Activated naive CD8-positive, alpha-beta T cell treated with anti-CD3 and anti-CD28 coated beads, Interleukin-2, amount 50 U/mL, for 24 hours (primary cell): Measurements from ENCODE around the gene APEH.
A peak's percentile ranks its signal among the peaks of the same experiment; 100 is the strongest.

Experiments used
- ATAC-seq: fragments of 150-1000 bp; cut with Tn5 transposase; one replicate; pipeline ENCODE4 v1.10.0; 2021
- DNase-seq: peaks from one replicate; pipeline ENCODE4 v3.0.0; 2021
- H3K27ac Mint-ChIP-seq: one replicate; pipeline ENCODE4 v1.8.0; 2021; ENCODE audit warnings: mild to moderate bottlenecking, mixed read lengths
- H3K27me3 Mint-ChIP-seq: one replicate; pipeline ENCODE4 v1.8.0; 2021; ENCODE audit warnings: mixed read lengths
- H3K36me3 Mint-ChIP-seq: one replicate; pipeline ENCODE4 v1.8.0; 2021; ENCODE audit warnings: low read depth, mixed read lengths
- H3K4me1 Mint-ChIP-seq: one replicate; pipeline ENCODE4 v1.8.0; 2021; ENCODE audit warnings: mixed read lengths
- H3K4me3 Mint-ChIP-seq: one replicate; pipeline ENCODE4 v1.8.0; 2021; ENCODE audit warnings: mild to moderate bottlenecking, moderate library complexity, mixed read lengths
- H3K9me3 Mint-ChIP-seq: one replicate; pipeline ENCODE4 v1.8.0; 2021; ENCODE audit warnings: mixed read lengths

APEH gene

GRCh38 chr3:49701388-49702077, 27.4 kb downstream of the APEH start:
- H3K27me3 Mint-ChIP-seq: no peaks in the 10 kb centered on the region
- no peak for DNase-seq
- H3K27ac Mint-ChIP-seq: no peak overlapping the region
- H3K36me3 Mint-ChIP-seq: peaks cover 6% of the 10 kb centered on the region
- no peaks in the 10 kb centered on the region for H3K4me1 Mint-ChIP-seq
- no peaks in the 10 kb centered on the region for H3K9me3 Mint-ChIP-seq
- H3K4me3 Mint-ChIP-seq: no peak overlapping the region
- no peak for ATAC-seq

- peaks cover 6% of the 10 kb centered on the region for H3K36me3 Mint-ChIP-seq
- no peak for DNase-seq
- no peaks in the 10 kb centered on the region for H3K27me3 Mint-ChIP-seq
- H3K4me1 Mint-ChIP-seq: no peaks in the 10 kb centered on the region
- H3K9me3 Mint-ChIP-seq: no peaks in the 10 kb centered on the region
- no peak overlapping the region for H3K4me3 Mint-ChIP-seq
- ATAC-seq: no peak
- H3K27ac Mint-ChIP-seq: no peak overlapping the region
Measured at GRCh38 chr3:49702672-49703071, 28.5 kb downstream of the APEH start.

DNA sequence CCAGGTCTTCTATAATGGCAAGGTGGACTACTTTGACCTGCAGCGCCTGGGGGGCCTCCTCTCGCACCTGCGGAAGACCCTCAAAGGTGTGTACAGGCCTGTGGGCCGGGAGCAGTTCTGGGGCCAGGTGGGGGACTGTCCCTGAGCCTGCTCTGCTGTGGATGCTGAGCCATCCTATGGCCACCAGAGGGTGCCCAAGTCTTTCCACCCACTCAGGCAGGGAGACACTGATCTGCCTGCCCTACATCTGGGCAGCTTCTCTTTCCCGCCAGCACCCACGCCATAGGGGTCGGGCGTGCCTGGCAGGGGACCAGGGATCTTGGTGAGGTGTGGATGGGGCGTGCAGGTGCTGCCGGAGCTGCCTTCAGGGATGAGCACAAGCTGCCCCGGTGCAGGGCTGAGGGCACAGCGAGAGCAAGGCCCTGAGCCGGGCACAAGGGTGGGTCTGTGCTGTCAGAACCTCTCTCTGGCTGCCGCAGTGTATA, 29.3 kb downstream of the APEH start:
- no peaks in the 10 kb centered on the region for H3K9me3 Mint-ChIP-seq
- H3K4me1 Mint-ChIP-seq: no peaks in the 10 kb centered on the region
- DNase-seq: peak; percentile 64
- no peaks in the 10 kb centered on the region for H3K27me3 Mint-ChIP-seq
- H3K27ac Mint-ChIP-seq: no peak overlapping the region
- peaks cover 6% of the 10 kb centered on the region for H3K36me3 Mint-ChIP-seq
- ATAC-seq: peak; percentile 86
- H3K4me3 Mint-ChIP-seq: no peak overlapping the region

GRCh38 chr3:49703956-49704355, 29.8 kb downstream of the APEH start:
- Mint-ChIP-seq H3K4me1 (no peaks in the 10 kb centered on the region), H3K4me3 (no peak overlapping the region), H3K36me3 (peaks cover 6% of the 10 kb centered on the region), H3K9me3 (no peaks in the 10 kb centered on the region), H3K27ac (no peak overlapping the region), H3K27me3 (no peaks in the 10 kb centered on the region)
- DNase-seq (no peak), ATAC-seq (no peak)

GRCh38 chr3:49704629-49705028, 30.5 kb downstream of the APEH start:
- ATAC-seq (no peak), DNase-seq (no peak)
- no peaks in the 10 kb centered on the region for H3K4me1 Mint-ChIP-seq
- no peaks in the 10 kb centered on the region for H3K9me3 Mint-ChIP-seq
- H3K36me3 Mint-ChIP-seq: peaks cover 6% of the 10 kb centered on the region
- H3K27me3 Mint-ChIP-seq: no peaks in the 10 kb centered on the region
- H3K4me3 Mint-ChIP-seq: no peak overlapping the region
- H3K27ac Mint-ChIP-seq: no peak overlapping the region

DNA sequence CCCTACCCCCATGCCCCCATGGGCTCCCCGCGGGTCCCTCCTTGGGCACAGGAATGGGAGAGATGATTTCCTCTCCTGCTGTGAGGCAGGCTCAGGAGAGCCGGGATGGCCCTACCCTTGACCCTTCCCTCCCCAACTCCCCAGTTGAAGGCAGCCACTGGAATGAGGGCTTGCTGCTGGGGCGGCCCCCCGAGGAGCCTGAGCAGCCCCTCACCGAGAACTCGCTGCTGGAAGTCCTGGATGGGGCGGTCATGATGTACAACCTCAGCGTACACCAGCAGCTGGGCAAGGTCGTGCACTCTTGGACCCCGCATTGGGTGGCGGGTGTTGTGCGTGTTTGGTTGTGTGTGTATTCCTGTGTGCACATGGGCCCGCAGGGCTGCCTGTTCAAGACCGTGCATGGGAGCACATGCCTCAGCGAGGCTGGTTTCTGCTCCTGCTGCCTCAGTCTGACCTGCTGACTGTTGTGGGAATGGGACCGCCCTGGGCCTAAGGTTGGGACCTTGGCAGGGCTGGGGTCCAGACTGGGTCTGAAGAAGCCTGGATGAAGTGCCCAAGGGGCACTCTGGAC, 31.3 kb downstream of the APEH start:
- H3K27me3 Mint-ChIP-seq: no peaks in the 10 kb centered on the region
- DNase-seq (no peak), ATAC-seq (no peak)
- H3K27ac Mint-ChIP-seq: no peak overlapping the region
- H3K9me3 Mint-ChIP-seq: no peaks in the 10 kb centered on the region
- no peaks in the 10 kb centered on the region for H3K4me1 Mint-ChIP-seq
- peaks cover 7% of the 10 kb centered on the region for H3K36me3 Mint-ChIP-seq
- no peak overlapping the region for H3K4me3 Mint-ChIP-seq

GRCh38 chr3:49706456-49707112, 32.4 kb downstream of the APEH start:
- Mint-ChIP-seq H3K9me3 (no peaks in the 10 kb centered on the region), H3K27me3 (no peaks in the 10 kb centered on the region), H3K27ac (no peak overlapping the region), H3K36me3 (peaks cover 5% of the 10 kb centered on the region), H3K4me3 (no peak overlapping the region), H3K4me1 (peaks cover 5% of the 10 kb centered on the region)
- DNase-seq (no peak), ATAC-seq (no peak)

DNA sequence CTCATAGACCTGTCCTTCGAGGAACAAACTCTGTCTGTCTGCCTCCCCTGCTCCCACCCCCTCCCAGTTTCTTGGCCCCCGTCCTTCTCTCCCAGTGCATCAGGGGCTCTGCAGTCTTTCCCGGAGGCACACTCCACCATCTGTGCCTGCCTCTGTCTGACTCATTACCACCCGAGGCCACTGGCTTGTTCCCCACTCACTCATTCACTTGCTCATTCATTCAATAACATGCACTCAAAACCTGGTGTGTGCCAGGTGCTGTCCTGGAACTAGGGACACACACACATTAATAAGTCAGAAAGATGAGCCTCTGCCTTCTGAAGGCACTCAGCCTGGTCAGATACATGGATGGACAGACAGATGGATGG, 32.9 kb downstream of the APEH start:
- Mint-ChIP-seq H3K27ac (no peak overlapping the region), H3K4me3 (no peak overlapping the region), H3K4me1 (peaks cover 8% of the 10 kb centered on the region), H3K27me3 (no peaks in the 10 kb centered on the region), H3K9me3 (no peaks in the 10 kb centered on the region), H3K36me3 (peaks cover 3% of the 10 kb centered on the region)
- no peak for ATAC-seq
- no peak for DNase-seq

- no peak overlapping the region for H3K27ac Mint-ChIP-seq
- ATAC-seq (no peak), DNase-seq (no peak)
- H3K4me3 Mint-ChIP-seq: no peak overlapping the region
- H3K36me3 Mint-ChIP-seq: peaks cover 2% of the 10 kb centered on the region
- H3K9me3 Mint-ChIP-seq: no peaks in the 10 kb centered on the region
- peaks cover 8% of the 10 kb centered on the region for H3K4me1 Mint-ChIP-seq
- no peaks in the 10 kb centered on the region for H3K27me3 Mint-ChIP-seq
Measured at GRCh38 chr3:49709852-49710251, 35.7 kb downstream of the APEH start.

DNA sequence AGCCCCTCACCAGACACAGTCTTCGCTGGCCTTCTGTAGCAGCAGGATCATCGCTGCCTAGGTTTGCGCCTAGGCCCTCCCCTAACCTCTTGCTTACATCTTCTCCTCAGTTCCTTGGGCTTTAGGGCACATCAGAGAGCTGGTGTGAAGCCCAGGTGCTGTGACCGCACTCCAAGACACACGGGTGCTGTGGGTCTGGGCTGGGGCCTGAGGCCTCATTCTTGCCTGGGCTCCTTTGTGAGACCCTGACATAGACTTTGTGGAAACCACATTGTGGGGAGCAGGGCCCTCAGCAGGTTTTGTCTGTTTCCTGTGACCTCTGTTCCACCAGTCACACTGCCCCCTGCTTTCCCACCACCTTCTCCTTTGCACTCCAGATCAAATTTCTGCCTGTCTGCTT, 37.3 kb downstream of the APEH start:
- peak overlapping the region; percentile 40 for H3K27ac Mint-ChIP-seq
- DNase-seq (no peak), ATAC-seq (no peak)
- H3K4me3 Mint-ChIP-seq: no peak overlapping the region
- no peaks in the 10 kb centered on the region for H3K27me3 Mint-ChIP-seq
- peaks cover 2% of the 10 kb centered on the region for H3K36me3 Mint-ChIP-seq
- peaks cover 8% of the 10 kb centered on the region for H3K4me1 Mint-ChIP-seq
- no peaks in the 10 kb centered on the region for H3K9me3 Mint-ChIP-seq

DNA sequence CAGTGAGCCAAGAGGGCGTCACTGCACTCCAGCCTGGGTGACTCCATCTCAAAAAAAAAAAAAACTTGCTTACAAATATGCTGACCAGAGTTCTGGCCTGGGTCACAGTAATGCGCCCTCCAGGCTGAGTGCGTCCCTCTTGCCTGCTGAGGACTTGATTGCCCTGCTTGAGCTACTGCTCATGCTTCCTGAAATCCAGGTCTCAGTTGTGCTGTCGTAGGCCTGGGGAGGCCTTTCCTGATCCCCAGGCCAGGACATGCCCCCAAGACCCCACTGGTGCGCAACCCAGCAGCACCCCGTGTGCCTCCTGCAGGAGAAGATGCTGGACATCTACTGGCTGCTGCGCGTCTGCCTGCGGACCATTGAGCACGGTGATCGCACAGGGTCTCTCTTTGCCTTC, 38.0 kb downstream of the APEH start:
- no peaks in the 10 kb centered on the region for H3K27me3 Mint-ChIP-seq
- H3K36me3 Mint-ChIP-seq: peaks cover 2% of the 10 kb centered on the region
- ATAC-seq (no peak), DNase-seq (no peak)
- no peak overlapping the region for H3K4me3 Mint-ChIP-seq
- H3K9me3 Mint-ChIP-seq: no peaks in the 10 kb centered on the region
- H3K4me1 Mint-ChIP-seq: peaks cover 8% of the 10 kb centered on the region
- H3K27ac Mint-ChIP-seq: no peak overlapping the region

DNA sequence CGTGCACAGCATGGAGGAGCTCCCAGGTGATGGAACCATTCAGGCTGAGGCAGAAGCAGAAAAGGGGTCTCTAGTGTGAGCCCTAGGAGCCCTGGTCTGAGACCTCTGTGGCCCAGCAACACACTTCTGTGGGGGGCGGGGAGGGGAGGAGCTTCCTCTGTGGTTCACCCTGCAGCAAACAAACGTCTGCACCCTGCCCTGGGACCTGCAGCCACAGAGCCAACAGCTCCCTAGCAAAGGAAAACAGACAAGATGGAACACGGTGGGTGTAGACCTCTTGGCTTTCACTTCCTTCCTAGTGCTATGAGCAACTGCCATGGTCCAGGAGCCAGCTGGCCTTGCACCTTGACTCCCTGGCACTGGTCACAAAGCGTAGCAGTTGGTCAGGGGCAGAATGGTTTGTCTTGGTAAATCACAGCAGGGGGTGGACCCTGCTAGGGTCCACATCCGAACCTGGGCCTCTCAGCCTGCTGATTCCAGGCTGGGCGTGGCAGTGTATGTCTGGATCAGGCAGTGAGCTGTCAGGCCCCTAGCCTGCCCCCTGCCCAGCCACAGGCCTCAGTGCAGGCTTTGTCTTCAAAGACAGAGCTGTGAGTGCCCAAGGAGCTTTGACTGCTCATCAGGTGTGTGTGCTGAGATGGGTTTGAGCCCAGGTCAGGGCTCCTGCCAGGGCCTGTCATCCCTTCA, 38.6 kb downstream of the APEH start:
- DNase-seq (no peak), ATAC-seq (no peak)
- peaks cover 8% of the 10 kb centered on the region for H3K4me1 Mint-ChIP-seq
- H3K27me3 Mint-ChIP-seq: no peaks in the 10 kb centered on the region
- no peaks in the 10 kb centered on the region for H3K9me3 Mint-ChIP-seq
- no peak overlapping the region for H3K4me3 Mint-ChIP-seq
- H3K27ac Mint-ChIP-seq: no peak overlapping the region
- peaks cover 2% of the 10 kb centered on the region for H3K36me3 Mint-ChIP-seq

DNA sequence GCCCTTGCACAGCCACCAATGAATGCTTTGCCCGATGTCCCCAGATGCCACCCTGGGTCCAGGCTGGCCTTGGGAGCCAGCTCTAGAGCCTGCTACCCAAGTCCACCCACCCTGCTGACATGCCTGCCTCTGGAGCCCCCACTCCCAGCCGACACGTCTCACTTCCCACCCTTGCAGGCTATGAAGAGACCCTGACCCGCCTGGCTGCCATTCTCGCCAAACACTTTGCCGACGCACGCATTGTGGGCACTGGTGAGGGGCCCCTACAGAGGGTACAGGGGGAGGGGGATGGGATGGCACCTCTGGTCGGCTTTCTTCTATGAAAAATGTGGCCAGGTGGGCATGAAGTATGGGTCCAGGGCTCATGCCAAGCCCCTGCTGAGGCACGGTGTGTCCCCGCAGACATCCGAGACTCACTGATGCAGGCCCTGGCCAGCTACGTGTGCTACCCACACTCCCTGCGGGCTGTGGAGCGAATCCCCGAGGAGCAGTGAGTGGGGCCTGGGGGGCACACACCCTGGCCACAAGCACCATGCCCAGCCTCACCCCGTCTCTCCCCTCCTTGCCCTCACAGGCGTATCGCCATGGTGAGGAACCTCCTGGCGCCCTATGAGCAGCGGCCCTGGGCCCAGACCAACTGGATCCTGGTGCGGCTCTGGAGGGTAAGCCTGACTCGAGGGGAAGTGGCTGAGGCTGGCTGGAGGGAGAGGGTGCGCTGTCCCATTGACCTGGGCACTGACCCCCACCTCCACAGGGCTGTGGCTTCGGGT, 39.4 kb downstream of the APEH start:
- Mint-ChIP-seq H3K4me3 (no peak overlapping the region), H3K27me3 (no peaks in the 10 kb centered on the region), H3K27ac (no peak overlapping the region), H3K36me3 (peaks cover 2% of the 10 kb centered on the region), H3K9me3 (no peaks in the 10 kb centered on the region), H3K4me1 (peaks cover 9% of the 10 kb centered on the region)
- ATAC-seq (no peak), DNase-seq (no peak)

- no peak overlapping the region for H3K4me3 Mint-ChIP-seq
- DNase-seq: no peak
- H3K27ac Mint-ChIP-seq: no peak overlapping the region
- no peaks in the 10 kb centered on the region for H3K9me3 Mint-ChIP-seq
- no peaks in the 10 kb centered on the region for H3K27me3 Mint-ChIP-seq
- H3K4me1 Mint-ChIP-seq: peaks cover 22% of the 10 kb centered on the region
- H3K36me3 Mint-ChIP-seq: no peaks in the 10 kb centered on the region
- no peak for ATAC-seq
Measured at GRCh38 chr3:49714728-49715550, 40.8 kb downstream of the APEH start.
